HepG2 (cell line): Measurements from ENCODE around the gene ZKSCAN5. TPM values are rescaled to one million over a fixed set of nuclear protein-coding genes. Genes with fewer than 3 reads are reported as not detected.

Experiments
- ADNP ChIP-seq: sonication (generic); formaldehyde crosslinking; IDR thresholded peaks from 2 replicates; pipeline ENCODE4 v1.4.0; 2020; ENCODE audit warnings: missing genetic modification reagents
- ATM ChIP-seq: fragments of 450-650 bp; IDR thresholded peaks from 2 replicates; pipeline ENCODE4 v1.7.1; 2017; ENCODE audit warnings: mild to moderate bottlenecking, borderline replicate concordance
- ERF ChIP-seq: IDR thresholded peaks from 2 replicates; pipeline ENCODE4 v1.6.1; 2018; ENCODE audit warnings: missing biosample characterization, missing genetic modification reagents
- FOXC1 ChIP-seq: sonication (generic); formaldehyde crosslinking; IDR thresholded peaks from 2 replicates; pipeline ENCODE4 v1.8.0; 2022; ENCODE audit warnings: mild to moderate bottlenecking, missing genetic modification reagents, borderline replicate concordance
- FOXO4 ChIP-seq: sonication (generic); formaldehyde crosslinking; conservative IDR thresholded peaks from 2 replicates; pipeline ENCODE4 v1.8.1; 2023; ENCODE audit warnings: missing genetic modification reagents
- GFI1 ChIP-seq: sonication (generic); formaldehyde crosslinking; IDR thresholded peaks from 2 replicates; pipeline ENCODE4 v1.5.0; 2020; ENCODE audit warnings: missing genetic modification reagents, mild to moderate bottlenecking, borderline replicate concordance
- GLMP ChIP-seq: sonication (generic); formaldehyde crosslinking; IDR thresholded peaks from 2 replicates; pipeline ENCODE4 v1.9.0; 2021; ENCODE audit warnings: missing genetic modification reagents, mild to moderate bottlenecking, borderline replicate concordance
- HOXA9 ChIP-seq: sonication (generic); formaldehyde crosslinking; IDR thresholded peaks from 2 replicates; pipeline ENCODE4 v1.8.1; 2022; ENCODE audit warnings: missing genetic modification reagents, mild to moderate bottlenecking, moderate library complexity, borderline replicate concordance
- HOXD1 ChIP-seq: sonication (generic); formaldehyde crosslinking; IDR thresholded peaks from 2 replicates; pipeline ENCODE4 v1.5.0; 2020; ENCODE audit warnings: missing genetic modification reagents
- JUND ChIP-seq: sonication (generic); formaldehyde crosslinking; IDR thresholded peaks from 2 replicates; pipeline ENCODE4 v1.8.0; 2022; ENCODE audit warnings: mild to moderate bottlenecking, missing genetic modification reagents
- KDM4B ChIP-seq: sonication (generic); formaldehyde crosslinking; IDR thresholded peaks from 2 replicates; pipeline ENCODE4 v1.4.0; 2020; ENCODE audit warnings: missing genetic modification reagents
- MTF2 ChIP-seq: sonication (generic); formaldehyde crosslinking; IDR thresholded peaks from 2 replicates; pipeline ENCODE4 v1.5.0; 2020; ENCODE audit warnings: missing genetic modification reagents, borderline replicate concordance
- MXI1 ChIP-seq: IDR thresholded peaks from 3 replicates; pipeline ENCODE4 v1.6.1; 2012; ENCODE audit warnings: low read depth, low read length, inconsistent platforms, borderline replicate concordance
- PREB ChIP-seq: sonication (generic); formaldehyde crosslinking; IDR thresholded peaks from 2 replicates; pipeline ENCODE4 v1.4.0; 2020; ENCODE audit warnings: missing genetic modification reagents
- SETDB1 ChIP-seq: sonication (generic); formaldehyde crosslinking; IDR thresholded peaks from 2 replicates; pipeline ENCODE4 v1.5.1; 2020; ENCODE audit warnings: missing genetic modification reagents, mild to moderate bottlenecking, borderline replicate concordance
- TCF7L2 ChIP-seq: IDR thresholded peaks from 2 replicates; pipeline ENCODE4 v1.6.1; 2011; ENCODE audit warnings: mild to moderate bottlenecking, low read depth, low read length, moderate library complexity
- ZHX1 ChIP-seq: sonication (generic); formaldehyde crosslinking; IDR thresholded peaks from 2 replicates; pipeline ENCODE4 v1.8.1; 2022; ENCODE audit warnings: low read depth, mild to moderate bottlenecking, missing genetic modification reagents
- ZMAT5 ChIP-seq: sonication (generic); formaldehyde crosslinking; IDR thresholded peaks from 2 replicates; pipeline ENCODE4 v1.5.0; 2020; ENCODE audit warnings: mild to moderate bottlenecking, low read depth, missing genetic modification reagents, borderline replicate concordance
- ZNF350 ChIP-seq: sonication (generic); formaldehyde crosslinking; IDR thresholded peaks from 2 replicates; pipeline ENCODE4 v1.4.0; 2020; ENCODE audit warnings: mild to moderate bottlenecking, low read depth, missing genetic modification reagents, borderline replicate concordance
- ZNF562 ChIP-seq: sonication (generic); formaldehyde crosslinking; IDR thresholded peaks from 2 replicates; pipeline ENCODE4 v1.8.0; 2022; ENCODE audit warnings: missing genetic modification reagents, borderline replicate concordance
- ZNF570 ChIP-seq: sonication (generic); formaldehyde crosslinking; IDR thresholded peaks from 2 replicates; pipeline ENCODE4 v1.4.0; 2020; ENCODE audit warnings: mild to moderate bottlenecking, missing genetic modification reagents, borderline replicate concordance
- ZNF652 ChIP-seq: IDR thresholded peaks from 2 replicates; pipeline ENCODE4 v1.6.1; 2016; ENCODE audit warnings: low read depth, borderline replicate concordance
- ZSCAN21 ChIP-seq: sonication (generic); formaldehyde crosslinking; IDR thresholded peaks from 2 replicates; pipeline ENCODE4 v1.8.0; 2022; ENCODE audit warnings: mild to moderate bottlenecking, missing genetic modification reagents, moderate library complexity, borderline replicate concordance
- polyA plus RNA-seq, 8 experiments: library from polyadenylated mRNA; depleted of rRNA in 3 of 8; stranded (reverse) in 7 of 8; unstranded in 1 of 8; fragments of >200 nt; fragmentation: Illumina TruSeq in 4 of 8; extraction: Trizol in 4 of 8; gene quantifications; 2 replicates each; pipeline versions ENCODE4 v1.2.1 to v1.2.3, GENCODE V29; 2011 to 2016; ENCODE audit warnings: low read depth in 4 of 8, missing spikeins in 1 of 8, mixed read lengths in 1 of 8; ENCODE audit not compliant: insufficient read depth in 1 of 8
- total RNA-seq, 5 experiments: library from RNA; depleted of rRNA; stranded (reverse); fragments of >200 nt; fragmentation: Illumina TruSeq; extraction: Trizol; gene quantifications; 2 replicates each; pipeline ENCODE4 v1.2.3, GENCODE V29; 2016; ENCODE audit warnings: low read depth in 1 of 5

The ZKSCAN5 gene
- total and polyA plus RNA-seq, 2 of the 13 experiments (the other 11 are each of a cell fraction or from before 2014, with no cell fraction given): 5.5 to 11.7 TPM

- peak; percentile 60 for TF ChIP-seq ZHX1 (CRISPR knock-in tag)
- TF ChIP-seq ERF: no peak
- no peak for TF ChIP-seq HOXA9 (CRISPR knock-in tag)
- TF ChIP-seq KDM4B: no peak
- no peak for TF ChIP-seq ZSCAN21 (CRISPR knock-in tag)
- no peak for TF ChIP-seq ADNP (CRISPR knock-in tag)
- no peak for TF ChIP-seq GLMP
- peak; percentile 87; the same call in 1 of the 2 replicates for TF ChIP-seq ZNF350 (CRISPR knock-in tag)
- TF ChIP-seq FOXC1 (CRISPR knock-in tag): no peak; the same call in 1 of the 2 replicates
- TF ChIP-seq MTF2 (CRISPR knock-in tag): no peak
- no peak for TF ChIP-seq SETDB1 (CRISPR knock-in tag)
- no peak for TF ChIP-seq PREB (CRISPR knock-in tag)
- no peak for TF ChIP-seq ZNF562 (CRISPR knock-in tag)
- TF ChIP-seq FOXO4: no peak
- TF ChIP-seq MXI1: peak; percentile 53; the same call in 1 of the 3 replicates
- TF ChIP-seq ZNF652 (CRISPR knock-in tag): peak; percentile 57; the same call in 1 of the 2 replicates
- TF ChIP-seq JUND (CRISPR knock-in tag): no peak
- no peak for TF ChIP-seq ZMAT5
- TF ChIP-seq ATM: no peak
- TF ChIP-seq ZNF570: no peak
- peak; percentile 66; the same call in 1 of the 2 replicates for TF ChIP-seq HOXD1 (CRISPR knock-in tag)
- no peak for TF ChIP-seq GFI1 (CRISPR knock-in tag)
- no peak for TF ChIP-seq TCF7L2
Measured at GRCh38 chr7:99504603-99505323, at the start of gene ZKSCAN5 (continued).
